Measurements from ENCODE around the gene LTBP2.

DNA sequence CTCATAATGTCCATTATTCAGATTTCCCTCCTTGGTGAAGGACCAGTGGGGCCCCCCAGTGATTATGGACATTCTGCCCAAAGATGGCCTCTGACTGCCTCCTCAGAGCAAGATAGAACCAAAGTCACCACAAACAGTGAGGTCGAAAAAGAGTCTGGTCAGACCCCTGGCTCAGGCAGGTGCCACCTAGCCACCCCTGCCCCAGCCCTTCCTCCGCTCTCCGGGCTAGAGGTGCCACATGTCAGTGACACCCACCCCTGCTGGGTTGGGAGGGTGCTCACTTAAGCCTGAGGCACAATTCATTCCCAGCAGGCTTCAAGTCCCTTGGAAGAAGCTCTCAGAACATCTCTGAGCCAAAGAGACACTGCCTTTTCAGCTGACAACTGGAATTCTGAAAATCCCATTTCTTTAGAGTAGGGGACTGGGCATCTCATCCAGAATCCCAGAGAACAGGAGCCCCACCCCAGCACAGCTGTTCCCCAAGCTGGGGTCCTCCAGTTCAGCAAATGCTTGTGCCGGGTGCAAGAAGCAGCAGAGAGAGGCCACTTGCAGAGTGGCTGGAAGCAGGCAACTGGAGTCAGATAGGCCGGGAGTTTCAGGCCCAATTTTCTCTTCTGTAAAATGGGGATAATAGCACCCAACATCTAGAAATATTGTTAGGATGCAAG is 68.1 kb downstream of the LTBP2 start:
- TF ChIP-seq, protein P1, sequence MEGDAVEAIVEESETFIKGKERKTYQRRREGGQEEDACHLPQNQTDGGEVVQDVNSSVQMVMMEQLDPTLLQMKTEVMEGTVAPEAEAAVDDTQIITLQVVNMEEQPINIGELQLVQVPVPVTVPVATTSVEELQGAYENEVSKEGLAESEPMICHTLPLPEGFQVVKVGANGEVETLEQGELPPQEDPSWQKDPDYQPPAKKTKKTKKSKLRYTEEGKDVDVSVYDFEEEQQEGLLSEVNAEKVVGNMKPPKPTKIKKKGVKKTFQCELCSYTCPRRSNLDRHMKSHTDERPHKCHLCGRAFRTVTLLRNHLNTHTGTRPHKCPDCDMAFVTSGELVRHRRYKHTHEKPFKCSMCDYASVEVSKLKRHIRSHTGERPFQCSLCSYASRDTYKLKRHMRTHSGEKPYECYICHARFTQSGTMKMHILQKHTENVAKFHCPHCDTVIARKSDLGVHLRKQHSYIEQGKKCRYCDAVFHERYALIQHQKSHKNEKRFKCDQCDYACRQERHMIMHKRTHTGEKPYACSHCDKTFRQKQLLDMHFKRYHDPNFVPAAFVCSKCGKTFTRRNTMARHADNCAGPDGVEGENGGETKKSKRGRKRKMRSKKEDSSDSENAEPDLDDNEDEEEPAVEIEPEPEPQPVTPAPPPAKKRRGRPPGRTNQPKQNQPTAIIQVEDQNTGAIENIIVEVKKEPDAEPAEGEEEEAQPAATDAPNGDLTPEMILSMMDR (IDR thresholded peaks at IDR 0.05; ENCODE audit: insufficient read depth, low read length) = no peak
- TF ChIP-seq SPI1 (IDR thresholded peaks at IDR 0.05; ENCODE audit: borderline replicate concordance, low read depth) = no peak
- no peak for TF ChIP-seq POLR2AphosphoS5 (IDR thresholded peaks at IDR 0.05; ENCODE audit: low read depth)
